Lung microvascular endothelial cell (primary cell): ENCODE data around the gene PARL. TPM values are rescaled to one million over a fixed set of nuclear protein-coding genes. Genes with fewer than 3 reads are reported as not detected.
"Not testable (repeated sequence)": the region's sequence is repeated elsewhere in the genome, so short reads cannot be mapped to it uniquely, and the experiment has no call there.

ENCODE experiments used
- DNase-seq, 2 donors: peaks; one replicate each; pipeline versions ENCODE4 v3.0.0 to v3.0.0-alpha.2; 2010; ENCODE audit warnings: low read depth in 2 of 2
- total RNA-seq: library from RNA; depleted of rRNA; stranded (reverse); fragments of >200 nt; gene quantifications from 2 replicates; pipeline ENCODE4 v1.2.1, GENCODE V29; 2014

PARL gene
- total RNA-seq, 1 donor from 2014 or later: 27.6 TPM

- DNase-seq: no peak
Measured at GRCh38 chr3:183904833-183905780, 20.4 kb upstream of the PARL start.

- DNase-seq: no peak
Measured at GRCh38 chr3:183898028-183898431, 13.3 kb upstream of the PARL start.

DNA sequence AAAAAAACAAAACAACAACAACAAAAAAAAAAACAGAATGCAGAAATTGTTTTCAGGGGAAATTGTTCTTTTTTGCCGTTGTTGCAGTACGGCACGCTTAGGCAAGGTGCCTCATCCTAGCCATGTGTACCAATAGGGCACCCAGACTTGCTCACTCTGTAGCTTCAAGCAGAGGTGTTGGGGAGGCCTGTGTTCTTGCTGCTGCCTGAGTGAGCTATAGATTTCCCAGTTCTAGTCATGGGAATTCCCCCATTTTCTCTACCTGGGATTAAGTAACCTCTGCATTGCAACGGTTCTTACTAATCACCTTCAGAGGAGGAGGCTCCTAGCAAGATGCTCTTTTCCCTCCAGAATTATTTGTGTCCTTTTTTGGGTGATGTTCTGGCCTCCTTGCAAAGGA is 12.9 kb upstream of the PARL start:
- DNase-seq: no peak

DNA sequence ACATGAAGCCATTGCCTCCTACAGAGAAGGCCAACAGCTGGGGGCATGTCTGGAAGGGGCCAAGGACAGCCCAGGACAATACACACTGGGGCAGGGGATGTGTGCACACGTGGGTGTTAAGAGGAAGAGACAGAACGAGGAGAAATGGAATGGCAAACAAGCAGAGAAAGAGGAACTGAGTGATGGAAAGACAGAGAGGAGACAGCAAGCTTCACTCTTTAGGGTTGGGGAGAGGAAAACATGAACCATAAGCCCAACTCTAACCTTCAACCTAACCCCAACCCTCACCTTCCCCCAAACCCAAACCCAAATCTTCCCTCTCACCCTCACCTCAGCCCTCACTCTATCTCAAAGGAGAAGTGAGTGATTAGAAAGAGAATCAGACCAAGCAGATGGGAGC is 11.9 kb upstream of the PARL start:
- no peak for DNase-seq

GRCh38 chr3:183896184-183896583 is 11.5 kb upstream of the PARL start:
- DNase-seq: no peak

GRCh38 chr3:183895774-183896173 is 11.1 kb upstream of the PARL start:
- no peak for DNase-seq

GRCh38 chr3:183895296-183895695 is 10.6 kb upstream of the PARL start:
- DNase-seq: peak; percentile 62 to 75

DNA sequence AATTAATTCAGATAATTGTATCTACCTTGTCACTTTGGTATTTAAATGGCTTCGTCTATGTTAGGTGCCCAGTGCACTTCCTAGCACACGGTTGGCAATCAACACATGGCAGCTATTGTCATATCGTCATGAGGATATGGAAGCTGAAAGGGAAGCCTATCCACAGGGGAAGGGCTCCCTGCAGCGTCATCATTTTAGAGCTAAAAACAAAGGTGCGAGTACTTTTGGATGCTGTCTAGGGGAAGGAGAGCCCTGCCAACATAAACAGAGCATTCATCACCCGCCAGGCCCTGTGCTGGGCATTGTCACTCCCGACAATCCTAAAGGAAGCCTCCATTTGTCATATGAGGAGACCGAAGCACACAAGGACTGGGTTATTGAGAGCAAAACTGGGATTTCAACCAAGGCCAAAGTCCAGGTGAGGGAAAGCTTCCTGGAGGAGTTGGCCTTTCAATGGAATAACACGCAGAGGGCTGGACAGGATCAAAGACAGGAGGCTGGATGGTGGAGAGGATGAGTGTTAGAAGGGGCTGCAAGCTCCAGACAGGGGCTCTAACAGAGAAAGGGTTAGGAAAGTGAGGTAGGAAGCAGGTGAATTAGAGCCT is 8.0 kb upstream of the PARL start:
- peak in 1 of 2 donors; percentile 97 for DNase-seq

DNA sequence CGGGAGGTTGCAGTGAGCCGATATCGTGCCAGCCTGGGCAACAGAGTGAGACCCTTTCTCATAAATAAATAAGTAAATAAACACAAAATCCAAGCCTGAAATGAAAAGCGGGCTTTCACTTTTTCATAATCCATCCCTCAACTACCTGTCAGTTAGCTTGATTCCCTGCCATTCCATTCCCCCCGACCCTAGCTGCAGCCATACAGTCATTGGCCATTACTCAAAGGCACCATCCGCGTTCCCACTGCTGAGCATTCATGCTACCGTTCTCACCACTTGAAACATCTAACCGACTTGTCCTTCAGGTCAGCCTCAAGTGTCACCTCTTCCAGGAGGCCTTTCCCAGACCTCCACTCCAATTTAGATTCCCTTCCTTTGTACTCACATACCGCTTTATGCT is 1.1 kb upstream of the PARL start:
- no peak for DNase-seq

- DNase-seq: no peak
Measured at GRCh38 chr3:183884097-183884426, 618 bp downstream of the PARL start.

DNA sequence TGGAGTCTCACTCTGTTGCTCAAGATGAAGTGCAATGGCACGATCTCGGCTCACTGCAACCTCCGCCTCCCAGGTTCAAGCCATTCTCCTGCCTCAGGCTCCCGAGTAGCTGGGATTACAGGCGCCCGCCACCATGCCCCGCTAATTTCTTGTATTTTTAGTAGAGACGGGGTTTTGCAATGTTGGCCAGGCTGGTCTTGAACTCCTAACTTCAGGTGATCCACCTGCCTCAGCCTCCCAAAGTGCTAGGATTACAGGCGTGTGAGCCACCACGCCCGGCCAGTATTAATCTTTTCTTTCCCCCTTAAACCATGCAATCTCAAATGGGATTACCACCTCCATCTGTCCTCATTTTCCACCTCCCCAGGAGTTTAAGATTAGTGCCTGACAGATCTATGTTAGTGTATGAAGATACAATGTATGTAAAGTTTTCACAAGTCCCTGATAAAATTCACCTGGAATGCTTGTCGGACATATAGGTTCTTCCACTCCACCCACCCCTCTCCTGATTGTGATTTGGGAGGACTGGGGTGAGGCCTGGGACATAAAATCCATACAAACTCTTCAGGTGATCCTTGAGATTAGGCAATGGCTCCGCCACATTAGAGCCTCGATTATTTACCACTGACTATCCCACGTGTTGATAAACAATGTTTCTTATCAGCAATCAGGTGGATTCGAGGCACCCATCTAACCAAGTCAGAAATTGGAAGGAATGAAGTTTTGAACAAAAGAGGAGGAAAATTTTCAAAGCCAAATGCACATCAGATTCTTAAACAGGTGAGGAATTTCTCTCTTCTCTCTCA is 1.2 kb downstream of the PARL start:
- DNase-seq: no peak

GRCh38 chr3:183880121-183880520 is 4.6 kb downstream of the PARL start:
- DNase-seq: no peak

DNA sequence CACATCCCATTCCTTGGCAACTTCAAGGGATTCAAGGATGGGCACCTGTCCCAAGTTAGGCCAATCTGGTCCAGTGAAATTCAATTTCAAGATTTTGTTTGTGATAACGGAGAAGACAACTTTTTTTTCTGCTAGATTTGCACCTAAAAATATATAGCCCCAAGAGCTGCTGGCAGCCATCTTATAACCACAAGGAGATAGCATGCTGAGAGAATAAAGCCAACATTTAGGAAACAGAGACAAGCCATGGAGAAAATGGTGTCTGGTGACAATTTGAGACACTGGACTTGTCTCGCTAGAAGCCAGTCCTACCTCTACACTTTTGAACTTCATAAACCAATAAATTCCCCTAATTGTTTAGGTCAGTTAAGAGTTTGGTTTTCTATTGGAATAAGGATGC is 5.4 kb downstream of the PARL start:
- no peak for DNase-seq

GRCh38 chr3:183878071-183878470 is 6.6 kb downstream of the PARL start:
- DNase-seq: no peak

DNA sequence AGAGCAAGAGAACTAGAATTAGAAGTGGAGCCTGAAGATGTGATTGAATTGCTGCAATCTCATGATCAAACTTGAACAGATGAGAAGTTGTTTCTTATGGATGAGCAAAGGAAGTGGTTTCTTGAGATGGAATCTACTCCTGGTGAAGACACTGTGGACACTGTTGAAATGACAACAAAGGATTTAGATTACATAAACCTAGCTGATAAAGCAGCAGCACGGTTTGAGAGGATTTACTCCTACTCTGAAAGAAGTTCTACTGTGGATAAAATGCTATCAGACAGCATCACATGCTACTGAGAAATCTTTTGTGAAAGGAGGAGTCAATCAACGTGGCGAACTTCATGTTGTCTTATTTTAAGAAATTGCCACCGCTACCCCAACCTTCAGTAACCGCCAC is 7.5 kb downstream of the PARL start:
- DNase-seq: not testable (repeated sequence)

GRCh38 chr3:183875411-183875810 is 9.3 kb downstream of the PARL start:
- no peak for DNase-seq

- DNase-seq: no peak
Measured at GRCh38 chr3:183873914-183874313, 10.8 kb downstream of the PARL start.

DNA sequence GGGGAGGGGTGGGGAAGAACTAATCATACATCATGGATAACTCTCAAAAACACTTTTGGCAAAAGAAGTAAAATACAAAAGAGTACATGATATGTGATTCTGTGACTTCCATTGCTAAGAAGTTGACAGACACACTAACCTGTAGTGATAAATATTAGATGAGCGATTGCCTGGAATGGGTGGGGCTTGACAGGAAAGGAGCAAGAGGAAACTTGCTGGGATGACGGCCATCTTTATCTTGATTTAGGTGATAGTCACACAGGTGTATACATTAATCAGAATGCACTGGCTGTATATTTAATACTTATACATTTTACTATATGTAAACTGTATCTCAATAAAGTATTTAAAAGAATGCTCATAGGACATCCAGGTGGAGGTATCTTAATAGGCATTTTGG is 13.1 kb downstream of the PARL start:
- DNase-seq: no peak

- DNase-seq: no peak
Measured at GRCh38 chr3:183870563-183870962, 14.1 kb downstream of the PARL start.

- DNase-seq: no peak
Measured at GRCh38 chr3:183868796-183869195, 15.9 kb downstream of the PARL start.

DNA sequence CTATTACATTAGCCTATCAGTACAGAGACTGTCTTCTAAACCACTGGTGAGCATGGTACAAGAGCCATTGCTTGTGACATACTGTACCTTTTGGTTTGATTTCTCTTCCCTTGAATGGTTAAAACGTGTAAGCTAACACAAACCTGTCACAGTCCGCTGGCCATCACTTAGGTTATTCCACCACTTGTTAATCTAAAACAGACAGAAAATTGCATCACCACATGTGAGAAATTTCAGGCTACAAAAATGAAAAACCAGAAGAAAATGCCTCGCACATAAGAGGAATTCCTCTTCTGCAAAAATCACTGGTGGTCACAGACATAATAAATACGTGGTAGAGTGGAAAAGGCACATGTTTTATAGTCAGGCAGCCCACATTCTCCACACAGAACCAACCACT is 22.1 kb downstream of the PARL start:
- no peak for DNase-seq

DNA sequence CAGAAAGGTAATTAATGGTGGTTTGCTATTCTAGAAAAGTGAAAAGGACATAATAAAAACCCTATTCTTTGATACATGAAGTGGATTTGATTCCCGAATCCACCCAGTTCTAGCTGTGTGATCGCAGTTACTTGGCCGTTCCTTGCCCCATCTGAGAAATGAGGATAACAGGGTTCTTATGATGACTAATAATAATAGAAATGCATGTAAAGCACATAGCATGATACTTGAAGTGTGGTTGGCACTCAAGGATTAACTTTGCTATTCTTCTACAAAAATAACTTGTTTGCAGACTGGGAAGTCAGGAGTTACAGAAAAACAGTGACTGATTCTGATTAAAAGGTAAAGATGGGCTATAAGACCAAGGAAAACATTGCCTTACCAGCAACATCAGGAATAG is 26.8 kb downstream of the PARL start:
- DNase-seq: no peak
